MM.1S (cell line): ENCODE results near the gene ACTN4.

Source experiments
- DNase-seq: peaks from one replicate; pipeline ENCODE4 v3.0.0-alpha.2; 2015
- H2AFZ ChIP-seq: fragments of 300-600 bp; sonication (generic); 2 replicates; pipeline ENCODE4 v1.6.0; 2016; ENCODE audit warnings: antibody characterized with exemption, low read length
- H3F3A ChIP-seq: fragments of 300-600 bp; sonication (generic); 2 replicates; pipeline ENCODE4 v1.6.1; 2016; ENCODE audit warnings: mild to moderate bottlenecking, antibody characterized with exemption, low read length, moderate library complexity, mixed read lengths; ENCODE audit not compliant: insufficient read depth
- H3K27ac ChIP-seq: fragments of 300-600 bp; sonication (generic); 2 replicates; pipeline ENCODE4 v1.5.1; 2016; ENCODE audit warnings: mild to moderate bottlenecking, low read length
- H3K27me3 ChIP-seq: fragments of 300-600 bp; sonication (generic); replicated peaks from 2 replicates; pipeline ENCODE4 v1.6.0; 2016; ENCODE audit warnings: low read length; ENCODE audit not compliant: insufficient read depth
- H3K36me3 ChIP-seq: fragments of 300-600 bp; sonication (generic); replicated peaks from 2 replicates; pipeline ENCODE4 v1.6.1; 2016; ENCODE audit warnings: mild to moderate bottlenecking, low read length, mixed read lengths; ENCODE audit not compliant: insufficient read depth
- H3K4me1 ChIP-seq: fragments of 300-600 bp; sonication (generic); 2 replicates; pipeline ENCODE4 v1.6.1; 2016; ENCODE audit warnings: low read length, mixed read lengths
- H3K4me2 ChIP-seq: fragments of 300-600 bp; sonication (generic); 2 replicates; pipeline ENCODE4 v1.6.0; 2016; ENCODE audit warnings: low read depth, low read length
- H3K4me3 ChIP-seq: fragments of 300-600 bp; sonication (generic); 2 replicates; pipeline ENCODE4 v1.5.1; 2016; ENCODE audit warnings: low read length, mixed read lengths
- H3K79me2 ChIP-seq: fragments of 300-600 bp; sonication (generic); 2 replicates; pipeline ENCODE4 v1.6.1; 2016; ENCODE audit warnings: mixed run types, low read length, mixed read lengths
- H3K9ac ChIP-seq: fragments of 300-600 bp; sonication (generic); 2 replicates; pipeline ENCODE4 v1.6.1; 2016; ENCODE audit warnings: low read length, mixed read lengths
- H3K9me2 ChIP-seq: fragments of 300-600 bp; sonication (generic); replicated peaks from 2 replicates; pipeline ENCODE4 v1.6.1; 2016; ENCODE audit warnings: mild to moderate bottlenecking, low read length, mixed read lengths; ENCODE audit not compliant: insufficient read depth
- H3K9me3 ChIP-seq: fragments of 300-600 bp; sonication (generic); replicated peaks from 2 replicates; pipeline ENCODE4 v1.6.1; 2016; ENCODE audit warnings: mild to moderate bottlenecking, low read length, mixed read lengths; ENCODE audit not compliant: insufficient read depth
- H4K20me1 ChIP-seq: fragments of 300-600 bp; sonication (generic); 2 replicates; pipeline ENCODE4 v1.6.1; 2016; ENCODE audit warnings: mild to moderate bottlenecking, low read length, moderate library complexity, mixed read lengths; ENCODE audit not compliant: insufficient read depth
- CTCF ChIP-seq: fragments of 300-600 bp; sonication (generic); IDR thresholded peaks from 2 replicates; pipeline ENCODE4 v1.5.1; 2016; ENCODE audit warnings: antibody characterized with exemption, low read length, mixed read lengths
- EZH2 ChIP-seq: fragments of 300-600 bp; sonication (generic); optimal IDR thresholded peaks from 2 replicates; pipeline ENCODE3; 2017; ENCODE audit warnings: low read depth, mild to moderate bottlenecking, antibody characterized with exemption, low read length, mixed read lengths
- EZH2phosphoT487 ChIP-seq: fragments of 300-600 bp; sonication (generic); IDR thresholded peaks from 2 replicates; pipeline ENCODE4 v1.6.1; 2018; ENCODE audit warnings: antibody characterized with exemption, low read length

The ACTN4 gene

GRCh38 chr19:38731654-38732301 lies 84.3 kb downstream of the ACTN4 start:
- peaks cover 25% of the 10 kb centered on the region for H3F3A ChIP-seq
- no peak for DNase-seq
- H3K9me3 ChIP-seq, result no peaks in the 10 kb centered on the region
- H3K4me2 ChIP-seq, result no peak overlapping the region
- no peaks in the 10 kb centered on the region for H3K36me3 ChIP-seq
- H3K27ac ChIP-seq, result no peak overlapping the region
- H4K20me1 ChIP-seq, result no peaks in the 10 kb centered on the region
- peaks cover 18% of the 10 kb centered on the region for H3K4me1 ChIP-seq
- no peak overlapping the region for H2AFZ ChIP-seq
- no peaks in the 10 kb centered on the region for H3K79me2 ChIP-seq
- H3K4me3 ChIP-seq, result no peak overlapping the region
- no peaks in the 10 kb centered on the region for H3K27me3 ChIP-seq
- no peaks in the 10 kb centered on the region for H3K9me2 ChIP-seq
- no peak for TF ChIP-seq CTCF
- no peak for TF ChIP-seq EZH2phosphoT487
- TF ChIP-seq EZH2, result no peak
- H3K9ac ChIP-seq, result no peak overlapping the region

- TF ChIP-seq EZH2phosphoT487, result no peak
- TF ChIP-seq EZH2, result no peak
- TF ChIP-seq CTCF, result no peak
- no peaks in the 10 kb centered on the region for H4K20me1 ChIP-seq
- H3K9ac ChIP-seq, result no peak overlapping the region
- no peak for DNase-seq
- H3F3A ChIP-seq, result peaks cover 25% of the 10 kb centered on the region
- no peaks in the 10 kb centered on the region for H3K79me2 ChIP-seq
- H3K27me3 ChIP-seq, result peaks cover 4% of the 10 kb centered on the region
- H3K27ac ChIP-seq, result peak overlapping the region; percentile 77; the same call in 1 of the 2 replicates
- peaks cover 18% of the 10 kb centered on the region for H3K4me1 ChIP-seq
- H3K4me2 ChIP-seq, result peak overlapping the region; percentile 85; the same call in 1 of the 2 replicates
- H3K4me3 ChIP-seq, result no peak overlapping the region
- H2AFZ ChIP-seq, result no peak overlapping the region
- H3K9me3 ChIP-seq, result no peaks in the 10 kb centered on the region
- no peaks in the 10 kb centered on the region for H3K36me3 ChIP-seq
- H3K9me2 ChIP-seq, result no peaks in the 10 kb centered on the region
Observed at GRCh38 chr19:38733241-38733492, 85.7 kb downstream of the ACTN4 start.

GRCh38 chr19:38733493-38734175 lies 86.2 kb downstream of the ACTN4 start:
- no peak for DNase-seq
- Histone ChIP-seq H3K4me1 (peaks cover 18% of the 10 kb centered on the region), H3K36me3 (no peaks in the 10 kb centered on the region), H3K27ac (peak overlapping the region; percentile 77; the same call in 1 of the 2 replicates), H2AFZ (peak overlapping the region; percentile 71), H3K9me2 (no peaks in the 10 kb centered on the region), H3K27me3 (peaks cover 4% of the 10 kb centered on the region), H3K4me3 (peak overlapping the region; percentile 60), H3F3A (peaks cover 25% of the 10 kb centered on the region), H4K20me1 (no peaks in the 10 kb centered on the region), H3K79me2 (no peaks in the 10 kb centered on the region), H3K4me2 (peak overlapping the region; percentile 85), H3K9me3 (no peaks in the 10 kb centered on the region), H3K9ac (peak overlapping the region; percentile 47)
- TF ChIP-seq EZH2, result no peak
- TF ChIP-seq CTCF, result no peak
